Spleen (tissue), 7 donors: ENCODE data around the gene RFTN1.

Experiments used
- CTCF ChIP-seq, 11 experiments: fragments of 200-600 bp in 7 of 11; fragments of 450-650 bp in 4 of 11; sonication (generic) in 4 of 11; IDR thresholded peaks in 8 of 11; conservative IDR thresholded peaks in 3 of 11; 1 replicate in 7 of 11; 2 replicates in 4 of 11; pipeline versions ENCODE4 v1.4.0 to v1.8.0; 2016 to 2021; ENCODE audit warnings: antibody characterized with exemption in 11 of 11, inconsistent platforms in 4 of 11, mild to moderate bottlenecking in 1 of 11
- POLR2A ChIP-seq, 3 donors: fragments of 450-650 bp; IDR thresholded peaks; one replicate each; pipeline ENCODE4 v1.5.1; 2017; ENCODE audit warnings: antibody characterized with exemption in 3 of 3, mild to moderate bottlenecking in 1 of 3
- POLR2AphosphoS5 ChIP-seq, 3 donors: sonication (generic); formaldehyde crosslinking; IDR thresholded peaks; one replicate each; pipeline ENCODE4 v1.5.1; 2017; ENCODE audit warnings: antibody characterized with exemption in 3 of 3
- donor health status: DM: no; HTN: no; CAD: no; lungs with moderate emphysema.
- donor health status: DM: no; HTN: no; CAD: no.
- donor health status: DM: no; HTN: no; CAD: no.

GRCh38 chr3:16380421-16380820, 133.1 kb downstream of the RFTN1 start:
- TF ChIP-seq POLR2A (IDR thresholded peaks at IDR 0.05) (no peak), CTCF (IDR thresholded peaks at IDR 0.05 in 8 of 11, conservative IDR thresholded peaks at IDR 0.05 in 3 of 11) (no peak), POLR2AphosphoS5 (IDR thresholded peaks at IDR 0.05) (no peak)
